Measurements from ENCODE around the gene POU2F2. TPM values are rescaled to one million over a fixed set of nuclear protein-coding genes. Genes with fewer than 3 reads are reported as not detected.

POU2F2 gene
- total and polyA plus RNA-seq, 2 donors (not counting 3 experiments of a cell fraction or from before 2014, with no cell fraction given), result 4.0 to 4.1 TPM

DNA sequence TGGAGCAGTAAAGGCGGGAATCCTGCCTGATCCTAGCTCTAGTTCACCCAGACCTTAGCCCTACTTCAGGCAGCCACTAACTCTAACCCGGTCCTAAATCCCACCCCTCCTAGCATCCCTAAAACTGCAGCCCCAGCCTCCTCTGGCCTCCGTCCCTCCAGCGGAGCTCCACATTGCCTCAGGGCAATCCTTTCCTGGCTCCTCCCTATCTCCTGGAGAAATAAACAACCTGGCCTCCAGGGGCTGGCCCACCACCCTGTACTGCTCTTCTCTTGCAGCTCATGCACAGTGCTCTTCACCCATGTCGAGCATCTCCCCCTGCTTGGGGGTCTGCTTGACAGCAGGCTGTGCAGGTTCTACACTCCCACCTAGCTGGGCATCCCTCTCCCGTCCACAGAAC is 6.7 kb downstream of the POU2F2 start:
- no peaks in the 10 kb centered on the region for H3K9me3 ChIP-seq (replicated peaks; ENCODE audit: control insufficient read depth, insufficient read depth, low read length)
- no peak overlapping the region for H3K4me2 ChIP-seq (ENCODE audit: insufficient read depth, low read length)
- POLR2A ChIA-PET, result interaction anchor here (0.6 kb wide), 1 partner anchor 22 kb away, joined by 7 read pairs; no protein-coding TSS in a partner anchor
- H4K20me1 ChIP-seq (replicated peaks; ENCODE audit: control insufficient read depth, extremely low read depth, insufficient read depth, low read length), result no peaks in the 10 kb centered on the region
- no peak overlapping the region for H3K27ac ChIP-seq (ENCODE audit: insufficient read depth, low read depth, low read length)
- no peak overlapping the region for H3K4me3 ChIP-seq (replicated peaks in 1 of 3; ENCODE audit: insufficient read depth in 1 of 3, low read depth in 1 of 3, low read length in 3 of 3)
- peaks cover 21% of the 10 kb centered on the region for H3K4me1 ChIP-seq (ENCODE audit: control insufficient read depth, extremely low read depth, insufficient read depth, low read length)
- BruUV-seq (replicated peaks), result no TSS peak
- no peak overlapping the region for H3K9ac ChIP-seq (replicated peaks; ENCODE audit: extremely low read depth, insufficient read depth, low read length)
- intact Hi-C loops (cut with micrococcal nuclease) (no loop called here), dilution Hi-C loops (cut with MboI; ENCODE audit: extremely low pct_ligation_motif_present, low sequenced_read_pairs) (no loop called here)
- H2AFZ ChIP-seq (ENCODE audit: low read depth, low read length), result no peak overlapping the region
- H3K79me2 ChIP-seq (ENCODE audit: control insufficient read depth, insufficient read depth, low read length), result no peaks in the 10 kb centered on the region
- TF ChIP-seq POLR2AphosphoS5 (IDR thresholded peaks at IDR 0.05; ENCODE audit: insufficient read depth, low read depth, low read length), result no peak
- no peak for TF ChIP-seq FOS (IDR thresholded peaks at IDR 0.05; ENCODE audit: borderline replicate concordance, insufficient read depth, low read length)
- no peak for TF ChIP-seq EZH2 (IDR thresholded peaks at IDR 0.05; ENCODE audit: borderline replicate concordance, low read depth, low read length, severe bottlenecking)
- TF ChIP-seq MYC (IDR thresholded peaks at IDR 0.05; ENCODE audit: low read depth, low read length), result no peak
- DNase-seq (ENCODE audit: low read depth, low spot score), result no peak
- H3K27me3 ChIP-seq (ENCODE audit: control insufficient read depth in 2 of 2, insufficient read depth in 2 of 2, low read length in 2 of 2), result no peaks in the 10 kb centered on the region
- FAIRE-seq, result no peak
- H3K9me1 ChIP-seq (replicated peaks; ENCODE audit: control insufficient read depth, extremely low read depth, insufficient read depth, low read length), result no peaks in the 10 kb centered on the region
- H3K36me3 ChIP-seq (ENCODE audit: control insufficient read depth in 2 of 2, extremely low read depth in 1 of 2, insufficient read depth in 2 of 2, low read length in 2 of 2), result no peaks in the 10 kb centered on the region
- CTCF ChIA-PET, result interaction anchor here (0.7 to 3.6 kb wide), 7 partner anchors 10 to 44 kb away, joined by 3 to 31 read pairs (median 4); no protein-coding TSS in a partner anchor

DNA sequence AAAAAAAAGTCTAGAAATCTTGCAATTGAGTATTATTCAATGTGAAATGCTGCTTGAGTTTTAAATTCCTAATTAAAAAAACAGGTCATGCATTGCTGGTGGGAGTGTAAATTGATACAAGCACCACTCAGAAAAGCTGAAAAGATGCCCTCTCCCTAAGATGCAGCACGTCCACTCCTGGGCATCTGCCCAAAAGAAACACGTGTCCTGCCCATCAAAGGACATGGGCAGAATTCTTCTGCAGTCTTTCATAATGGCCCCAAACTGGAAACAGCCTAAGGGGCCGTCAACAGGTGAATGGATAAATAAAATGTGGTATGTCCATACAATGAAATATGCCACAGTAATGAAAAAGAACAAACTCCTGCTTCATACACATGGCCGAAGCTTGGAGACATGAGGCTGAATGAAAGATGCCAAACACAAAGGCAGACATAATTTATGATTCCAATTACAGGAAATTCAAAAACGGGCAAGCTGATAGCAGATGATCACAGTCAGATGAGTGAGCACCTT is 7.8 kb downstream of the POU2F2 start:
- H3K9me3 ChIP-seq (replicated peaks; ENCODE audit: control insufficient read depth, insufficient read depth, low read length), result no peaks in the 10 kb centered on the region
- H4K20me1 ChIP-seq (replicated peaks; ENCODE audit: control insufficient read depth, extremely low read depth, insufficient read depth, low read length), result no peaks in the 10 kb centered on the region
- no peaks in the 10 kb centered on the region for H3K79me2 ChIP-seq (ENCODE audit: control insufficient read depth, insufficient read depth, low read length)
- no peak overlapping the region for H2AFZ ChIP-seq (ENCODE audit: low read depth, low read length)
- no peak overlapping the region for H3K27ac ChIP-seq (ENCODE audit: insufficient read depth, low read depth, low read length)
- no peak overlapping the region for H3K9ac ChIP-seq (replicated peaks; ENCODE audit: extremely low read depth, insufficient read depth, low read length)
- BruUV-seq (replicated peaks), result no TSS peak
- DNase-seq (ENCODE audit: low read depth, low spot score) (no peak), FAIRE-seq (no peak)
- H3K36me3 ChIP-seq (ENCODE audit: control insufficient read depth in 2 of 2, extremely low read depth in 1 of 2, insufficient read depth in 2 of 2, low read length in 2 of 2), result no peaks in the 10 kb centered on the region
- H3K27me3 ChIP-seq (ENCODE audit: control insufficient read depth in 2 of 2, insufficient read depth in 2 of 2, low read length in 2 of 2), result no peaks in the 10 kb centered on the region
- no peak for TF ChIP-seq POLR2AphosphoS5 (IDR thresholded peaks at IDR 0.05; ENCODE audit: insufficient read depth, low read depth, low read length)
- TF ChIP-seq FOS (IDR thresholded peaks at IDR 0.05; ENCODE audit: borderline replicate concordance, insufficient read depth, low read length), result no peak
- TF ChIP-seq, protein P1, sequence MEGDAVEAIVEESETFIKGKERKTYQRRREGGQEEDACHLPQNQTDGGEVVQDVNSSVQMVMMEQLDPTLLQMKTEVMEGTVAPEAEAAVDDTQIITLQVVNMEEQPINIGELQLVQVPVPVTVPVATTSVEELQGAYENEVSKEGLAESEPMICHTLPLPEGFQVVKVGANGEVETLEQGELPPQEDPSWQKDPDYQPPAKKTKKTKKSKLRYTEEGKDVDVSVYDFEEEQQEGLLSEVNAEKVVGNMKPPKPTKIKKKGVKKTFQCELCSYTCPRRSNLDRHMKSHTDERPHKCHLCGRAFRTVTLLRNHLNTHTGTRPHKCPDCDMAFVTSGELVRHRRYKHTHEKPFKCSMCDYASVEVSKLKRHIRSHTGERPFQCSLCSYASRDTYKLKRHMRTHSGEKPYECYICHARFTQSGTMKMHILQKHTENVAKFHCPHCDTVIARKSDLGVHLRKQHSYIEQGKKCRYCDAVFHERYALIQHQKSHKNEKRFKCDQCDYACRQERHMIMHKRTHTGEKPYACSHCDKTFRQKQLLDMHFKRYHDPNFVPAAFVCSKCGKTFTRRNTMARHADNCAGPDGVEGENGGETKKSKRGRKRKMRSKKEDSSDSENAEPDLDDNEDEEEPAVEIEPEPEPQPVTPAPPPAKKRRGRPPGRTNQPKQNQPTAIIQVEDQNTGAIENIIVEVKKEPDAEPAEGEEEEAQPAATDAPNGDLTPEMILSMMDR (IDR thresholded peaks at IDR 0.05; ENCODE audit: extremely low read depth in 1 of 2, insufficient read depth in 1 of 2, low read depth in 1 of 2, low read length in 2 of 2), result no peak
- TF ChIP-seq, protein P2, sequence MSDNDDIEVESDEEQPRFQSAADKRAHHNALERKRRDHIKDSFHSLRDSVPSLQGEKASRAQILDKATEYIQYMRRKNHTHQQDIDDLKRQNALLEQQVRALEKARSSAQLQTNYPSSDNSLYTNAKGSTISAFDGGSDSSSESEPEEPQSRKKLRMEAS (IDR thresholded peaks at IDR 0.05; ENCODE audit: insufficient read depth, insufficient read length), result no peak
- TF ChIP-seq GATA2 (IDR thresholded peaks at IDR 0.05; ENCODE audit: insufficient read depth, insufficient read length, low read depth, low read length), result no peak
- H3K4me2 ChIP-seq (ENCODE audit: insufficient read depth, low read length), result no peak overlapping the region
- dilution Hi-C loops (cut with MboI; ENCODE audit: extremely low pct_ligation_motif_present, low sequenced_read_pairs), result no loop called here
- CTCF ChIA-PET, result interaction anchor here (1.1 to 3.6 kb wide), 11 partner anchors 8 to 314 kb away, joined by 3 to 31 read pairs (median 5); partner anchors contain the start of gene POU2F2
- peaks cover 21% of the 10 kb centered on the region for H3K4me1 ChIP-seq (ENCODE audit: control insufficient read depth, extremely low read depth, insufficient read depth, low read length)
- H3K9me1 ChIP-seq (replicated peaks; ENCODE audit: control insufficient read depth, extremely low read depth, insufficient read depth, low read length), result no peaks in the 10 kb centered on the region
- H3K4me3 ChIP-seq (replicated peaks in 1 of 3; ENCODE audit: insufficient read depth in 1 of 3, low read depth in 1 of 3, low read length in 3 of 3), result no peak overlapping the region
- POLR2A ChIA-PET, result interaction anchor here (1.2 kb wide), 1 partner anchor 11 kb away, joined by 4 read pairs; no protein-coding TSS in a partner anchor
- intact Hi-C loops (cut with micrococcal nuclease), result no loop called here
